HEK293T (cell line): ENCODE measurements around the gene RAB11FIP3.

ENCODE experiments used
- CTBP1 ChIP-seq: fragments of 450-650 bp; IDR thresholded peaks from 2 replicates; pipeline ENCODE4 v1.6.1; 2016; ENCODE audit warnings: borderline replicate concordance
- ELF4 ChIP-seq: fragments of 450-650 bp; IDR thresholded peaks from 2 replicates; pipeline ENCODE4 v1.6.1; 2017; ENCODE audit warnings: antibody characterized with exemption
- FOXA1 ChIP-seq: fragments of 450-650 bp; IDR thresholded peaks from 2 replicates; pipeline ENCODE4 v1.6.1; 2016; ENCODE audit warnings: mild to moderate bottlenecking
- FOXK2 ChIP-seq: fragments of 450-650 bp; IDR thresholded peaks from 2 replicates; pipeline ENCODE4 v1.6.1; 2016; ENCODE audit warnings: mild to moderate bottlenecking
- FOXM1 ChIP-seq: fragments of 450-650 bp; IDR thresholded peaks from 2 replicates; pipeline ENCODE4 v1.6.1; 2017; ENCODE audit warnings: mild to moderate bottlenecking, borderline replicate concordance
- LEF1 ChIP-seq: fragments of 450-650 bp; IDR thresholded peaks from 2 replicates; pipeline ENCODE4 v1.6.1; 2017; ENCODE audit warnings: mild to moderate bottlenecking, borderline replicate concordance
- SP1 ChIP-seq: fragments of 450-650 bp; IDR thresholded peaks from 2 replicates; pipeline ENCODE4 v1.6.1; 2017
- SUZ12 ChIP-seq: fragments of 450-650 bp; IDR thresholded peaks from 2 replicates; pipeline ENCODE4 v1.6.1; 2016; ENCODE audit warnings: mild to moderate bottlenecking
- ZNF384 ChIP-seq: fragments of 450-650 bp; IDR thresholded peaks from 2 replicates; pipeline ENCODE4 v1.6.1; 2016
- TF ChIP-seq, protein P1 (sequence below): fragments of 450-650 bp; IDR thresholded peaks from 2 replicates; pipeline ENCODE4 v1.6.1; 2016

DNA sequence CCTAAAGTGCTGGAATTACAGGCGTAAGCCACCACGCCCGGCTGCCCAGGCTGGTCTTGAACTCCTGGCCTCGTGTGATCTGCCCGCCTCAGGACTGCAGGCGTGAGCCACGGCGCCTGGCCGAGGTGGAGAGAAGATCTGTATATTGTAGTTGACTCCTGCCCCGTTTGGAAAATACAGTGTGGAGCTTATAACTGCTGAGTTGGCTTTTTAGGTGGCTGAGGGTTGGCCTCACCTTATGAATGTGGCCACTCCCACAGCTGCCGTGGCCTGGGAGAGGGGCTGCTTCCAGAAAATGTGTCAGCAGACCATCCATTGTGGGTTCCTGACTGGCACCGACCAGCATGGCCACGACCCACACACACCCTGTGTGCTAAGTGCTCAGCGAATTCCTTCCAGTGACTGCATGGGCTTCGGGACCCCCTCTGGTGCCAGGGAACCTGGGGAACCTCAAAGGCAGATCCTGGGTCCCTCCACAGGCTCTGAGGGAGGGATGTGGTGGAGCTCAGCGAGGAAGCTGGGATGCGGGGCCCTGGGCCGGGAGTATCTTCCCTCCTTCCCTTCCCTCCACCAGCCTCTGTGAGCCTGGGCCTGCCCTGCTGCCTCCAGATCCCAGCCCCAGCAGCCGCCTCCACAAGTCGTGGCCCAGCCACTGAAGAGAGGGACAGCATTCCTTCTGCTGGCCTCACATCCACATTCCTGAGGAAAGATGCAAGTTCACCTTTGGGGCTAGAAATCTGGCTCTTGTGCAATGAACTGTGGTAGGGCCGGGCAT, 10.9 kb upstream of the RAB11FIP3 start:
- TF ChIP-seq, protein P1, sequence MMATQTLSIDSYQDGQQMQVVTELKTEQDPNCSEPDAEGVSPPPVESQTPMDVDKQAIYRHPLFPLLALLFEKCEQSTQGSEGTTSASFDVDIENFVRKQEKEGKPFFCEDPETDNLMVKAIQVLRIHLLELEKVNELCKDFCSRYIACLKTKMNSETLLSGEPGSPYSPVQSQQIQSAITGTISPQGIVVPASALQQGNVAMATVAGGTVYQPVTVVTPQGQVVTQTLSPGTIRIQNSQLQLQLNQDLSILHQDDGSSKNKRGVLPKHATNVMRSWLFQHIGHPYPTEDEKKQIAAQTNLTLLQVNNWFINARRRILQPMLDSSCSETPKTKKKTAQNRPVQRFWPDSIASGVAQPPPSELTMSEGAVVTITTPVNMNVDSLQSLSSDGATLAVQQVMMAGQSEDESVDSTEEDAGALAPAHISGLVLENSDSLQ, result no peak
- no peak for TF ChIP-seq FOXM1
- TF ChIP-seq FOXA1, result no peak
- no peak for TF ChIP-seq SUZ12
- no peak for TF ChIP-seq SP1
- no peak for TF ChIP-seq FOXK2
- TF ChIP-seq ELF4, result no peak
- no peak for TF ChIP-seq ZNF384
- no peak for TF ChIP-seq CTBP1
- no peak for TF ChIP-seq LEF1
